Measurements from ENCODE around the gene ARHGEF2.

GRCh38 chr1:155999964-156000363 lies 21.6 kb upstream of the ARHGEF2 start:
- TF ChIP-seq CTCF (IDR thresholded peaks at IDR 0.05; ENCODE audit: insufficient read depth, low read length, poor library complexity, severe bottlenecking) = no peak
- TF ChIP-seq EZH2phosphoT487 (conservative IDR thresholded peaks at IDR 0.05; ENCODE audit: low read length) = no peak

Data from SU-DHL-6 (cell line).